ENCODE results near the gene SREBF2. TPM values are rescaled to one million over a fixed set of nuclear protein-coding genes. Genes with fewer than 3 reads are reported as not detected.

Gene SREBF2
- total RNA-seq (109 and 114 TPM in 2 replicates), polyA plus RNA-seq (96.3 and 113 TPM in 2 replicates)

- no peaks in the 10 kb centered on the region for H3K27me3 ChIP-seq
- H3K27ac ChIP-seq: peak within 1 kb of the TSS; percentile 97
- H3K36me3 ChIP-seq (replicated peaks; ENCODE audit: insufficient read depth, low read depth): no peaks in the 10 kb centered on the region
- peaks cover 47% of the 10 kb centered on the region for H3K79me2 ChIP-seq
- H3K4me1 ChIP-seq (ENCODE audit: insufficient read depth): peaks cover 14% of the 10 kb centered on the region
- peak within 1 kb of the TSS; percentile 93 for H3K4me3 ChIP-seq
- peak; percentile 100 for DNase-seq (ENCODE audit: low spot score)
- no peaks in the 10 kb centered on the region for H3K9me3 ChIP-seq (ENCODE audit: low read depth)
- H2AFZ ChIP-seq: peak within 1 kb of the TSS; percentile 6
- H3K9me2 ChIP-seq (replicated peaks; ENCODE audit: insufficient read depth): no peaks in the 10 kb centered on the region
- H3K4me2 ChIP-seq: peak within 1 kb of the TSS; percentile 87
- TF ChIP-seq, protein P1, sequence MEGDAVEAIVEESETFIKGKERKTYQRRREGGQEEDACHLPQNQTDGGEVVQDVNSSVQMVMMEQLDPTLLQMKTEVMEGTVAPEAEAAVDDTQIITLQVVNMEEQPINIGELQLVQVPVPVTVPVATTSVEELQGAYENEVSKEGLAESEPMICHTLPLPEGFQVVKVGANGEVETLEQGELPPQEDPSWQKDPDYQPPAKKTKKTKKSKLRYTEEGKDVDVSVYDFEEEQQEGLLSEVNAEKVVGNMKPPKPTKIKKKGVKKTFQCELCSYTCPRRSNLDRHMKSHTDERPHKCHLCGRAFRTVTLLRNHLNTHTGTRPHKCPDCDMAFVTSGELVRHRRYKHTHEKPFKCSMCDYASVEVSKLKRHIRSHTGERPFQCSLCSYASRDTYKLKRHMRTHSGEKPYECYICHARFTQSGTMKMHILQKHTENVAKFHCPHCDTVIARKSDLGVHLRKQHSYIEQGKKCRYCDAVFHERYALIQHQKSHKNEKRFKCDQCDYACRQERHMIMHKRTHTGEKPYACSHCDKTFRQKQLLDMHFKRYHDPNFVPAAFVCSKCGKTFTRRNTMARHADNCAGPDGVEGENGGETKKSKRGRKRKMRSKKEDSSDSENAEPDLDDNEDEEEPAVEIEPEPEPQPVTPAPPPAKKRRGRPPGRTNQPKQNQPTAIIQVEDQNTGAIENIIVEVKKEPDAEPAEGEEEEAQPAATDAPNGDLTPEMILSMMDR (IDR thresholded peaks at IDR 0.05; ENCODE audit: poor library complexity): no peak
- TF ChIP-seq EZH2 (IDR thresholded peaks at IDR 0.05; ENCODE audit: borderline replicate concordance): no peak
- no peak for TF ChIP-seq EZH2phosphoT487 (IDR thresholded peaks at IDR 0.05; ENCODE audit: low read depth, severe bottlenecking, unreplicated experiment)
- 2% methylated on average over 52 of the region's 75 CpGs for WGBS (ENCODE audit: low lambda C conversion rate, missing lambda C conversion rate)
- peaks cover 21% of the 10 kb centered on the region for H4K20me1 ChIP-seq (ENCODE audit: insufficient read depth, poor library complexity, severe bottlenecking)
Measured at GRCh38 chr22:41832553-41833368, at the start of gene SREBF2. Gene SREBF2 (plus strand): TSS chr22:41833105. CDS start chr22:41833271, 166 bp downstream.

DNA sequence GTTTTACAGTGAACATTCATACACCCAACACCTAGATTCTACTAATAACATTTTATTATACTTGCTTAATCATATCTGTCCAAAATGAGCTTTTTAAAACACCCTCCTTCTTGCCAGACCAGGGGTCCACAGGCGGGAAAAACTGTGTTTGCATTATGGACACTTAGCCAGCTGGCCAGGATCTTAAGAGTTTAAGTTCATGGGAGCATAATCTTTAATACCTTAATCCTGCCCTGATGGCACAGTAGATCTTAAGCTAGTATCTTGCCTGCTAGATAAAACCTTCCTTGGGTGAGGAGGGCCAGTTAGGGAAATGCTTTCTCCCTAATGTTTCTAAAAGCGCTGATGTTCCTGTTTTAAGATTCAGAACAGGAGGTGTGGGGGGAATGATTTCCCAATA is 45.6 kb upstream of the SREBF2 start:
- TF ChIP-seq EZH2 (IDR thresholded peaks at IDR 0.05; ENCODE audit: borderline replicate concordance) (no peak), EZH2phosphoT487 (IDR thresholded peaks at IDR 0.05; ENCODE audit: low read depth, severe bottlenecking, unreplicated experiment) (no peak)
- TF ChIP-seq, protein P1 (IDR thresholded peaks at IDR 0.05; ENCODE audit: poor library complexity): no peak
- Histone ChIP-seq H3K27me3 (no peaks in the 10 kb centered on the region), H3K27ac (no peak overlapping the region), H3K79me2 (no peaks in the 10 kb centered on the region), H3K36me3 (replicated peaks; ENCODE audit: insufficient read depth, low read depth) (no peaks in the 10 kb centered on the region), H2AFZ (no peak overlapping the region), H3K4me2 (no peak overlapping the region), H3K4me3 (no peak overlapping the region), H3K9me3 (ENCODE audit: low read depth) (no peaks in the 10 kb centered on the region), H3K9me2 (replicated peaks; ENCODE audit: insufficient read depth) (no peaks in the 10 kb centered on the region), H4K20me1 (ENCODE audit: insufficient read depth, poor library complexity, severe bottlenecking) (no peaks in the 10 kb centered on the region), H3K4me1 (ENCODE audit: insufficient read depth) (no peaks in the 10 kb centered on the region)
- DNase-seq (ENCODE audit: low spot score): no peak
- WGBS (ENCODE audit: low lambda C conversion rate, missing lambda C conversion rate): 58% methylated on average over 2 of the region's 2 CpGs

GRCh38 chr22:41793871-41794270 is 39.0 kb upstream of the SREBF2 start:
- WGBS (ENCODE audit: low lambda C conversion rate, missing lambda C conversion rate): 98% methylated on average over 3 of the region's 3 CpGs

More at GRCh38 chr22:41793871-41794270, 39.0 kb upstream of the SREBF2 start:
- Histone ChIP-seq H3K4me1 (ENCODE audit: insufficient read depth) (no peaks in the 10 kb centered on the region), H3K4me3 (no peak overlapping the region), H3K36me3 (replicated peaks; ENCODE audit: insufficient read depth, low read depth) (no peaks in the 10 kb centered on the region), H4K20me1 (ENCODE audit: insufficient read depth, poor library complexity, severe bottlenecking) (no peaks in the 10 kb centered on the region), H3K4me2 (no peak overlapping the region), H3K9me2 (replicated peaks; ENCODE audit: insufficient read depth) (no peaks in the 10 kb centered on the region), H3K79me2 (no peaks in the 10 kb centered on the region), H2AFZ (no peak overlapping the region), H3K27me3 (no peaks in the 10 kb centered on the region), H3K27ac (no peak overlapping the region), H3K9me3 (ENCODE audit: low read depth) (no peaks in the 10 kb centered on the region)
- DNase-seq (ENCODE audit: low spot score): no peak
- TF ChIP-seq, protein P1 (IDR thresholded peaks at IDR 0.05; ENCODE audit: poor library complexity): no peak
- TF ChIP-seq EZH2 (IDR thresholded peaks at IDR 0.05; ENCODE audit: borderline replicate concordance): no peak
